GM19240 (cell line): ENCODE data around the gene TMEM107.
A peak's percentile ranks its signal among the peaks of the same experiment; 100 is the strongest.

Source experiments
- DNase-seq: peaks from one replicate; pipeline ENCODE4 v3.0.0; 2011; ENCODE audit warnings: low spot score; ENCODE audit not compliant: insufficient read length

The TMEM107 gene

GRCh38 chr17:8162233-8162996 lies 13.8 kb downstream of the TMEM107 start, which contains the start of gene VAMP2:
Gene VAMP2, minus strand, starts transcription at chr17:8162948. Its CDS starts 69 bp downstream, at chr17:8162879.
- no peak for DNase-seq

- no peak for DNase-seq
These were observed 14.6 kb downstream of the TMEM107 start for GRCh38 chr17:8161289-8162232.

GRCh38 chr17:8160741-8161221 lies 15.4 kb downstream of the TMEM107 start:
- DNase-seq, result no peak

GRCh38 chr17:8160224-8160577 lies 16.0 kb downstream of the TMEM107 start:
- no peak for DNase-seq

DNA sequence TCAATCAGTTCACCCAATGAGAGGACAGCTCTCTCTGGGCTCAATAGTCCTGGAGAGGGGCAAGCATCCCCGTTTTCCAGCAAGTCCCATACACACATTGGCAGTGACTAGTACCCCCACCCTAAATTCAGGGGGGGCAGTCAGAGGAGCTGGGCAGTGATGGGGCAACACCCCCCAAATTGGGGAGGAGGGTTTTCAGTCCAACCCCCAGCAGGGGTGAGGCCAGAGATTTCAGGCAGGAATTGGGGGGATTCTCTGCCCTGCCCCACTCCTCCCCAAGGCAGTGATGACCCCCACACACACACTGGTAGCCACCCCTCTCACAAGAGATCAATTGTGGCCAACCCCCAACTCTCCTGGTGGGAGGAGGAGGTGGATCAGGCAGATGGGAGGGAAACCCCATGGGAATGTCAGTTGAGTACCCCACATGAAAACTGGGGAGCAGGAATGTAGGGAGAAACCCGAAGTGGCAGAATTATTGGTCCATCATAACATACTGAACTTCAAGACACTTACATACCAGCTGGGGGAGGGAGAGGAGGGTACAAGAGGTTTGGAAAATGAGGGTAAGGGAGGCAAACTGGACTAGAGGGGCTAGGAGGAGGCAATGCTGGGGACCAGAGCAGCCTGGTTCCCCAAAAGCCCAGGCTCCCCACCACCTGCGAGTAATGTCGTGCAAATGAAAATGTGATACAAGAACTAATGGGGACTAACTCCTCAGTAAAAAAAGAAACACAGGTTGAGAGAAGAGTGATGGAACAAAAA lies 16.5 kb downstream of the TMEM107 start:
- DNase-seq, result no peak

DNA sequence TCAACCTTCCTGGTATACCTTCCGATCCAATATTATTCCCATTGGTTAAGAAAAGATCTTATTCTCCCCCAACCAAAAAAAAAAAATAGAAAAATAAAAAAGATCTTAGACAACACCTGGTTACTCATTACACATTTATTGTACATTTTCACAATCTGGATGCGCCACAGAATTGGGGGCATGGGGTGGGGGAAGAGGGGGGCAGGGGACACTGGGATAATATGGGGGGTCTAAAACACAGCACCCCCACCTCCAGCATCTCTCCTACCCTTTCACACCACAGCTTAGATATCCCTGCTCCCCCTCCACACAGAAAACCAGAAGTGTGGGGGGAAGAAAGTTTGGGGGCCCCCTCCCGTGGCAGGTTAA lies 17.2 kb downstream of the TMEM107 start:
- no peak for DNase-seq

GRCh38 chr17:8158267-8159031 lies 17.7 kb downstream of the TMEM107 start:
- peak; percentile 86 for DNase-seq

- peak; percentile 95 for DNase-seq
These were observed 19.8 kb downstream of the TMEM107 start for GRCh38 chr17:8156246-8156992.

GRCh38 chr17:8155996-8156245 lies 20.3 kb downstream of the TMEM107 start:
- no peak for DNase-seq

DNA sequence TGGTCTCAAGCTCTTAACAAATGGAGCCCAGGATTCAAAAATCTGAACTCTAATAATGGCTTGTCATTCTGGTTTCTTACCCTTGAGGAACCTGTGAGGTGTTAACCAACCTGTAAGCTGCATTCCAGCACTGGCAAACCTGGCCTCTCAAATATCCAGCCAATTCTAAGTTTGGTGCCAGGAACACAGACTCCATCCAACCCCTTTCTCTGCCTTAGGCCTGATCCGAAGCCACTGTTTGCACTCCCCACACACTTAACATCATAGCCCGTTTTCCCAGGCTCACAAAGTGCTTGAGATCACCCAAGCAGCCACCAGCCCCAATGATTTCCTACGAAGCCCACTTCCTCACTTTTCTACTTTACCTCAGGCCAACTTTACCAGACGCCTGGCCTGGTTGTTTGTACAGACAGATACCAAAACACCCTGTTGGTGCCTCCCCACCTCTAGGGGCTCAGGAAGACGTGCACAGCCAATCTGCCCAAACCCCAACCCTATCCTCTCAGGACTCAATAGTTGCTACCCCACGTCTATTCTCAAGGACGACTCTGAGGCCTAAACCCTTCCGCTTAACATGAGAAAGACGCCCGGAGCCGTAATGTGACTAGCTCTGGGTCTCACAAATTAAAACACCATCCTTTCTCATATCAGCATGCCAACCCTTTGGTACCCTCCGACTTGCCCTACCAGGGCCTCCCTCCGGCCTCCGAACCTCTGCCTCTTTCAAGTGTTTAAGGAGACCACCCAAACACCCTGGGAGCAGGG lies 20.8 kb downstream of the TMEM107 start:
- no peak for DNase-seq

GRCh38 chr17:8154608-8155155 lies 21.5 kb downstream of the TMEM107 start:
- DNase-seq, result no peak

DNA sequence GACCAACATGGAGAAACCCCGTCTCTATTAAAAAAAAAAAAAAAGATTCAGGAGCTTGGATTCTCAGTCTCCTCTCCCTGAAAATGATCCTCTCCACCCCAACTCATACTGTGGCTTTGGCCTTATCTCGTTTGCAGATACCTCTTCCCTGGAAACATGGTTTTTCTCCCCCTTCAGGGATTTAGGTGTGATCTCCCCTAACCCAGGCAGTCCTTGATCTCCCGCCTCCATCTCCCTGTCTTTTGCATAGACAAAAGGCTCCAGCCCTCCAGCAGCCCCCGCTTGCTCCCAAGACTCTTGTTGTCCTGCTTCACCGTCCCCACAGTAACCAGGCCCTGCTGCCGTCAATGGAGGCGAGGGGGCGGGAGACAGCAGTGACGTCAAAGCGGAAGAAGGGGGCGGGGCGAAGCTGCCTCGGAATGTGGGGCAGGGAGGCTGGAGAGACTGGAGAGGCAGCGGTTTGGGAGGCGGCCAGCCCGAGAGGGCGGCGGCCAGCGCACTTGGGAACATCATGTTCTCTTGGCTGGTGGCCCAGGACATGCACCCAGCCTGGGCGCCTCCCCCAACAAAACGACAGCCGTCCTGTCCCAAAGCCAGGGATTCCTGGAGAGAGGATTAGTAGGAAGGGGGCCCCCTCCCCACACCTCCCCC lies 22.1 kb downstream of the TMEM107 start:
- DNase-seq, result no peak

DNA sequence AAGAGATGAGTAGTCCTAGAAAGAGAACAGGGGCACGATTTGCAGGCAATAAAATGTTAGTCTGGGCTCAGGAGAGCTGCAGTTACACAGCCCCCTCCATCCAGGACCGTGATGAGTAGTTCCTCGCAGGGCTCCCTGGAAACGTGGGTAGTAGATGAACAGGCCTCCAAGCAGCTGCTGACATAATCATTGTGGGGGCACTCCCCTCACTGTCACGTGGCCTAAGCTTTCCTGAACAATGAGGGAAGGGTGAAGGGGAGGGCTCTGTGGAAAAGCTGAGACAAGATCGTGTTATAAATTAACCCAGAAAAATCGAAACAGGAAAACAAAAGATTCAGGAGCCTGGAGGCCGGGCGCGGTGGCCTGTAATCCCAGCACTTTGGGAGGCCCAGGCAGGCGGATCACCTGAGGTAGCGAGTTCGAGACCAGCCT lies 22.6 kb downstream of the TMEM107 start:
- DNase-seq, result no peak

DNA sequence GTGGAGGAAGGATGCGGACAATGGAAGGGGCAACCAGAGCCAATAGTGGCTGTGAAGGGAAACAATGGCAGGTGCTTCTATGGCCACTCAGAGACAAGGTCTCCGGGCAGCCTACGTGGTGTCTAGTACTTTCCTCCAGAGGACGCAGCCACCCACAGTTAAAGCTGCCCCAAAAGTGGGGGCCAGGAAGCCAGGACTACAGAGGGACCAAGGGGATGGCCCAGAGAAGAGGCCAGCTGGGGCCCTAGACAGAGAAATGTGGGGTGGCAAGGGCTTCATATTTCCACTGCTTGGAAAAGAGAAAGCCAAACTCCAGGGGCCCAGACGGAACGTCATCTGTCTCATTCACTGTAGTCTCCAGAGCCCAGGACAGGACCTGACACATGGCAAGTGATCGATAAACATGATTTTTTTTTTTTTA lies 23.1 kb downstream of the TMEM107 start:
- no peak for DNase-seq

- peak; percentile 62 for DNase-seq
These were observed 23.9 kb downstream of the TMEM107 start, which contains the start of gene PER1 for GRCh38 chr17:8152112-8152775. Gene PER1, minus strand, starts transcription at chr17:8152404. Its CDS starts 1,698 bp downstream, at chr17:8150706.

GRCh38 chr17:8151641-8152111 lies 24.5 kb downstream of the TMEM107 start:
- DNase-seq, result no peak

DNA sequence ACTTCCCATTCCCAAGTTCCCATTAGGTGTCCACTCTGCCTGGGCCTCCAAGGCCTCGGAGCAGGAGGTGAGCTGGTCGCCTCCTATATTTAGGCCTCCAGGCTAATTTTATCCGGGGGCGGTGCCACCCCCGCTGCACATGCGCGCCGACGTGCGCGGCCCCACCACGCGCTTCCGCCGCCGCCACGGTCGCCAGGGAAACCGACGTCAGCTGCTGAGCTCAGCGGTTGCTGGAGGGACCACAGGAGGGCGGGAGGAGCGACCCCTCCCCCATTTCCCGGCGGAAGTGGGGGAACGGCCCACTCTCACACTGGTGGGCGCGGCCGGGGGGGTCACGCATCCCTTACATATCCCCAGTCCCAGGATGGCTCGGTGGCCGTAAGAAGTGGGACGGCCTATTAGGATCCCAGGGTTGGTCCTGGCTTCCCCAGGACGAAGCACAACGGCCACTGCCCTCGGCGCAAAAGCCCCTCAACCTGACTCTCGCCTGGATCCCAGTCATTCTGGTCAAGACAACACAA lies 25.0 kb downstream of the TMEM107 start:
- peak; percentile 82 for DNase-seq
